Fibroblast of skin of left quadriceps (primary cell): ENCODE results near the gene MYB.
"Not testable (repeated sequence)": the region's sequence is repeated elsewhere in the genome, so short reads cannot be mapped to it uniquely, and the experiment has no call there.

Experiments used
- DNase-seq, 2 experiments: peaks; one replicate each; pipeline ENCODE4 v3.0.0-alpha.2; 2013; ENCODE audit warnings: low read depth in 2 of 2

MYB gene

DNA sequence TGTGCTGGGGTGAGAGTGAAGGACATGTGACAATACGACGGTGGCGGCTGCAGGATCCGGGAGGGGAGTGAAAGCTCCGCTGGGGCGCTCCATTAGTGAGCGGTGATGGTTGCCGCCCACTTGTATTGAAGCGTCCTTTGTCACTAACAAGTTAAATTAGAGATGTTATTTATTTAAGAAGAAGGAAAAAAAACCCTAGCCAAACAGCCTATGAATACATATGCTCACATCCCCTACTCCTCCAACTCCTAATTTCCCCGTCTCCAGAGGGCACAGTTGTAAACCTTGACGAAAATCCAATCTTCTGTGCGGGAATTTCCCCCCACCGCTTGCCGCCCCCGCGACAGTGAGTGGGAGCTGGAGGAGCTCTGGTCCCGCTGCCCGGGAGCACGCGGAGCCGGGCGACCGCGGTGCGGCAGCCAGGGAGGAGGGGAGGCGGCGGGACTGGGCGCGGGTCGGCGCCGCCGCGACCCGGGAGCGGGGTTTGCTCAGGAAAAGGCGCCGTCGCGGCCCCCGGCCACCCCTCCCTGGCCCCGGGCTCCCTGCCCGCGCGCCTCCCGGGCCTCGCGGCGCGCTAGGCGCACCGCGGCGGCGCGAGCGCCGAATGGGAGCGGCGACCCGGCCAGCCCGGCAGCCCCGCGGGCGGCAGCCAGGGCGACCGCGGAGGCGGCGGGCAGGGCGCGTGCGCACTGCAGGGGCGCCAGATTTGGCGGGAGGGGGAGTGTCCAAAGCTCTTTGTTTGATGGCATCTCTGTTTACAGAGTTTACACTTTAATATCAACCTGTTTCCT is at the start of gene MYB:
TSS of gene MYB (plus strand) at position 767 of the 791 bp plus-strand sequence. CDS start 206 bp downstream, outside the sequence.
- DNase-seq = peak in 1 of 2 experiments; percentile 4

DNA sequence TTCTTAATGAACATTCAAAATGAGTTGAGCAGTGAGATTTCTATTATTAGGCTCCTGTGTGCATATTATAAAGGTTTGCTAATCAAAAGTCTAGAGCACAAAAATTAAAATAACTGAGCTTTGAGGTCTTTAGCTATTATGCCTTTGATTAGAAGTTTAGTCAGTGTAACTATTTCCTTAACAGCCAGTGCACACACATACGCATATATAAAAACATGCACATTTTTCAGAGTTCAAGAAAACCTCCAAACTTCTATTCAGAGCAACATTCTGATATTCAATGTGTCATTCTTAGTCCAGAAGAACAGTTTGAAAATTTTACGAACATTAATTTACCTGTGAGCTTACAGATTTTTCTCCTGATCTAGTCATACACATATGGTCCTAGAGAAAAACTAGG is 48.3 kb upstream of the MYB start:
- no peak for DNase-seq

DNA sequence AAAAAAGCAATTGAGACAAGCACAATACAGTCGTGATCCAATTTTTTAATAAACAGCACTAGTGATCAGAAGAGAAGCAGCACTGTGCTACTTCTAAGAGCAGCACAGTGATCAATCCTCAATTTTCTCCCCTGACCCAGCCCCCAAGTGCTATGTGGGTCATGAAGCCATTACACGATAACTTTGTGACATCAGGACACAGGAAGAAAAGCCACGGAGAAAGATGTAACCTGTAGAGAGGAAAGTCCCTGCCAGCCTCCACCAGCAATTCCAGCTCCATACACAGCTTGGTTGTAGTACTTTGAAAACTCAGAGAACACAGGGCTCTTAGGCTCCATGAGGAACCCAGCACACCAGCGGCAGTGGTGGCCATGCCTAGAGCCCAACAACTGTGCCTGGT is 45.3 kb upstream of the MYB start:
- DNase-seq = no peak

DNA sequence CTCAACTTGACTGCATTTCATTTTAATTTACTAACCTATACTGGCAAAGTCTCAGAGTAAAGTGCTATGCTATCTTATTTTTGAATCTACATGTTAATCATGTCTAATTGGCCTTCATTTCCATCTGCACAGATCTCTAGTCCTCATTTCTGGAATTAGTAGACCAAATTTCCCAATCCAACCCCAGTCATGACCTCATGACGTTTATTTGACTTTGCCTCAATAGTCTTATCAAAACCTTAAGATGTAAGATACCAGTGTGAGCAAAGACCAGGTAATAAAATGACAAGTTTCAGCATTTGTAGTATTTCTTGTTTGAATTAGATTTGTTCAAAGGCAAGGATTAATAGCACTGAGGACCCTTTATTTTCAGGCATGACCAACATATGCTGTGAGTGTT is 43.3 kb upstream of the MYB start:
- no peak for DNase-seq

DNA sequence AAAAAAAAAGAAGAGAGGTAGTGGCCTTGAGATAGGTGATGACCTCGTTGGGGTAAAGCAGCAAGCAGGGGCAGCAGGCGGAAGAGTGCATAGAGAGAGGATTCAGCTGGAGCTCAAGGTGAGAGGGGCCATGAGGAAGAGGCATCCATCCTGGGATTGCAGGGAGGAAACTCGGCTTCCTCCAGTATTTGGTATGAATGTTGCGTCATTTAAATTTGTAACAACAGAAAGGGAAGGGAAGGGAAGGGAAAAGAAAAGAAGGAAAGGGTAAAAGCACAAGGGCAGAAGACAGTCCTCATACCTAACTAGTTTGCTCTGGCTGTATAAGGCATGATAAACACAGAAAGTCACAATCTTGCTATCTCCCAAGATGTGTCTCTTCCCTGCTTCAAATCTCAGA is 39.9 kb upstream of the MYB start:
- DNase-seq = no peak

DNA sequence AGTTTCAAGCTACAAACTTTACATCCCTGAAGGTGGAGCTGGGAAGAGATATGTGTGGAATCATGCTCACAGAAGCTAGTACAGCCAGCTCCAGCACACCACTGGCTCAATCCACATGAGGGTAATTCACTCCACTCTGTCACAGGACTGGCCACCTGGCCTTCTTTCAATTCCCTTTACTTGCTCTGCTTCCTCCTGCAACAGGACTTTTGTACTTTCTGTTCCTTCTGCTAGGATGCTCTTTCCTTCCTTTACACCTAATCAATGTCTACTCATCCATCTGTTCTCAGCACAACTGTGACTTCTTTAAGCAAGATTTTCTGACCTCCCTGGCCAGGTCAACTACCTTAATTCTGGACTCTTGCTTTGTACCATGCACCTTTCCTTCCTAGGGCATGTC is 39.4 kb upstream of the MYB start:
- DNase-seq = no peak

DNA sequence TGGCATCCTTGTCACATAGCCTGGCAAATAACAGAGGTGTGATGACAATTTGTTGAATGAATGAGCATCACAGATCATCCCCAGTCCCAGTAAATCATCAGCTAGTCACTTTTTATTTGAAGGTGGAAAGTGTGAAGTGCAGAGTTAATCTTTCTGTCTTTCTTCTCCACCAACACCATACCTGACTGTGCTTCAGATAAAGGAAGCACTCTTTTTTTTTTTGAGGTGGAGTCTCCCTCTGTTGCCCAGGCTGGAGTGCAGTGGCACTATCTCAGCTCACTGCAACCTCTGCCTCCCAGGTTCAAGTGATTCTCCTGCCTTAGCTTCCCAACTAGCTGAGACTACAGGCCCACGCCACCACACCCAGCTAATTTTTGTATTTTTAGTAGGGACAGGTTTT is 38.9 kb upstream of the MYB start:
- DNase-seq = not testable (repeated sequence)

DNA sequence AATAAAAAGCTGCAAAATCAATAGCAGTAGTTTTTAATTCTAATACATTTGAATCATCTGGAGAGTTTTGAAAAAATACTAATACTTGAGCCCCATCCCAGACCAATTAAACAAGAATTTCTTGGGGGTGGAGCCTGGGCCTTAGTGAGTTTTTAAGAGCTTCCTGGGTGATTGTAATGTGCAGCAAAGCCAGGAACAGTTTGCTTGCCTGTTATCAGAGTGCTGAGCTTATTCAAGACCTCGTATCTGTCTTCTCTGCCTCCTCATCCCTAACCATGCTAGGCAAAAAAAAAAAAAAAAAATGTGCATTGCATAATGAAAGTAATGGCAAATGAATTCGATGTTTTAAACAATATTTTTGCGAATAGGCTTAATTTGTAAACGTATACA is 36.4 kb upstream of the MYB start:
- DNase-seq = no peak

DNA sequence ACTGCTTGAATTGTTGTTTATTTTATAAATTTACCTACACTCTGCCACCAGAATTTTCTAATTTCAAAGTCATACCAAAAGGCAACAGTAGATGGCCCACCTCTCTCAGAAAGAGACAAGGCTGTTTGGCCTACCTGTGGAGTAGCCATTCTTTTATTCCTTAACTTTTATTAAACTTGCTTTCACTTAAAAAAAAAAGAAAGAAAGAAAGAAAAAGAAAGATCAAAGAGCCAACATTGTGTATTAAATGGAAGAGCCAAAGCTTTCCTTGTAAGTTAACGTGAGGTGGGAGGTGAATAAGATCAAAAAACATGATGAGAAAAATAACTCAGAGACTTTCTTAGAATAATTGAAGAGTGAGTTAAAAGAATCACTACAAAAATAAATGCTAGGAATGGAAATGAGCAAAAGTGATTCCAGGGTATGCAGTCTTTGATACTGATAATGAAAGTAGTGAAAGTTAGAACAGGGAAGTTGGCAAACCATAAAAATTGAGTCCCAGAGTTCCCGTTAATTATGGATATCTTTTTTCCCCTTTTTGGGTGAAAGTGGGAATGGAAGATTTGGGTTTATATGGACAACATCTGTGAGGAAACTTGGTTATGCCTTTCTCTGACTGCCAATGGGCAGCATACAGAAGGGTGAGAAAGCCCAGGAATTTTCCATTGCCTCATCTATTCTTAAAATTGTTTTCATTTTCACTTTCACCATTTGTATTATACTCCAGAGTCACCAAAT is 35.9 kb upstream of the MYB start:
- DNase-seq = peak in 1 of 2 experiments; percentile 12

DNA sequence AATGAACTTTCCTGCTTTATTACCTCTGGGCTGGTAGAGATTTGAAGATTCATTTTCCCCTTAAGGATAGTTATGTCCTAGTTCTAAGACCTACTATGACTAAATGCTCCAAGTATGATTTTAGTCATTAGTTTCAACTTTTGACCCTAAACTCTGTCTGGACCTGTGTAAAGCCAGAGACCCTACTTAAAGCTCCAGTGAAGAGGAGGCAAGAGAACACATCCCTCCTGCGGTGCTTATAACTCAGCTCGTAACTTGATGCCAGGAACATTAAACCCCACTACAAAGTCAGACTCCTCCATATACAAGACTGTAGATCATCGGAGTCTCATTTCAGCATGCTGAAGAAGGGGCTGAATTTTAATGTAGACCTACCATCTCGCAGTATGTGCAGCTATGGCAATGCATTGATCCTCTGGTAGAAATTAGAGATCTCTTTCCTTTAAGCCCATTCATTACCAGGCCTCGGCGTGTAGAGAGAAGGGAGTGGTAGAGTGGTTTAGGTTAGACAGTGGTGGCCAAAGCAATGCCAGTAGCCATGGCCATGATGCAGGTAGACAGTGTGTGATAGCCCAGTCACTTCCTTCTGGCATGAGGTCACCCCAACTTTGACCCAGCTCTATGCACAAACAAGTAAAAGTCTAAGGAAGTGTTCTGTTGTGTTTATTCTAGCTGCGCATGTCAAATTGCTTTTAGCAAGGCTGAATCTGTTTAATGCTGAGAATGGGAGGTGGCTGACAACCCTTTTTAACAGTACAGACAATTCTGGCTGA is 34.8 kb upstream of the MYB start:
- DNase-seq = peak; percentile 31 to 38

DNA sequence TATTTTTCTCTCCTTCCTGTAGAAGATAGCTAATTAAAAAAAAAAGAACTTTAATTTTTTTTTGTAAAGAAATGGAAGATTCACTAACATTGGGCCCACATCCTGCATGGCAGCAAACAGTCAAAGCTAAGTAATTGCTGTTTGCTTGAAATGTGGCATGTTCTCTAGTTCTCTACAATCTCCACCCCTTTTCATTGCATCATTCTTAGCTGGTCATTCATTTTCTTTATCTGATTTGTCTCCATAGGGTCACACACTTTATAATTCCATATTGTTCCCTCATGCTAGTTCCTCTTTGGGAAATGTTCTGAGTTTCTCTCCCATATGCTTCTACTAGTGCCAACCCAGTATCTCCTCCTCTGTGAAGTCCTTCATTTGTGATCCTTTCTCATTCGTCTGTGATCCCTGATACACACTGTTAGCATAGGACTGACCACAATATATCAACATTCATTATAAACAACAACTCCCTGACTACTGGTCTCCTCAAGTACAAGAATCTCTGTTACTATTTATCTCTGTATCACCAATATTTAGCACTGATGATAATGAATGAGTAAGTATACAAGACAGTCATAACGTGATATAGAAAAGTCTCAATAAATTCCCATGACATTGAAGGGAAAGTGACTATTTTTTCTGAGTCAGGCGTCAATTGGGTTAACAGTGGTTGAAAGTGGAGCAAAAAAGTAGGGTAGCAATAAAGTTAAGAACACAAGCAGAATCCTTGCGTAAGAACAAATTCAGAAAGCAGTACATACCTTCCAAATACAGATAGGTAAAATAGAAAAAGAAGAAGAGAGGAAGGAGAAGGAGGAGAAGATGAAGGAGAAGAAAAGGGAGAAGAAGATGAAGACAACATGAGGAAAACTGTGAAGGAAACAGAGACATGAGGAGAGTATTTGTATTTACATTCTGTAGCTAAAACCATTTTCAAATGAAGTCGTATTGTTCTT is 33.2 kb upstream of the MYB start:
- DNase-seq = no peak

DNA sequence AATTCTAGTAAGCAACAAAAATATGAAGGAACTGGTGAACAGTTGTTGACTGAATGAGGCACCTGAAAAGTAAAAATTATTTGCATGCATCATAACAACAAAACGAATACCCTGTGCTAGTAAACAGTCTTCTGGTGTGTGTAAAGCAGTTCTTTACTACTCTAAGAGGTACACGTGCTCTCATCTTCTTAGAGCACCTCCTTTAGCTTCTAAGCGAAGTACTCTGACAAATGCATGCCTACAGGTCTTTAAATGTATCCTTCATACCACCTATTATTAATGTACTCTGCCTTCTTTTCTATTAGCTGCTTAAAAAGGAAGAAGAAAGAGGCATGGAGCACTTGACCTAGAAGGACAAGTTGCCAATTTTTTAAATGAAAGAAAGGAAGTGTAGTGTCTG is 32.2 kb upstream of the MYB start:
- no peak for DNase-seq

DNA sequence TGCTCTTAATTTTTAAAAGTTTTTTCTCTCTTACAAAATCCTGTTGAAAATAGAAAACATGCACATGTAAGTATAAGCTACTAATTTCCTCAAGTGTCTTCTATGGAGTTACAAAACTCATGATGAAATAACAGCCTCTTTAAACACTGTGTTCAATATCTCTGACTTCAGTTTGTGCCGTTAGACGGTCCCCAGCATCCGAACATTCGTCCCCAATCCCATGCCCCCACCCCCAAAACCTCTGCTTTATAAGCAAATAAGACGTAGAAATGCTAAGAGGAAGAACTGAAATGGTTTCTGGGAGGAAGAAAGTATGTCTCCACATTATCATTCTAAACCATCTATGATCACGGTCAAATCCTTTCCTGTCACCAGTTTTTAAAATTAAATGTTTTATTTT is 31.7 kb upstream of the MYB start:
- DNase-seq = no peak

DNA sequence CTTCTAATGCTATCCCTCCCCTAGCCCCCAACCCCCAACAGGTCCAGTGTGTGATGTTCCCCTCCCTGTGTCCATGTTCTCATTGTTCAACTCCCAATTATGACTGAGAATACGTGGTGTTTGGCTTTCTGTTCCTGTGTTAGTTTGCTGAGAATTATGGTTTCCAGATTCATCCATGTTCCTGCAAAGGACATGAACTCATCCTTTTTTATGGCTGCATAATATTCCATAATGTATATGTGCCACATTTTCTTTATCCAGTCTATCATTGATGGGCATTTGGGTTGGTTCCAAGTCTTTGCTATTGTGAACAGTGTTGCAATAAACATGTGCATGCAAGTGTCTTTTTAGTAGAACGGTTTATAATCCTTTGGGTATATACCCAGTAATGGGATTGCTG is 30.6 kb upstream of the MYB start:
- not testable (repeated sequence) for DNase-seq

DNA sequence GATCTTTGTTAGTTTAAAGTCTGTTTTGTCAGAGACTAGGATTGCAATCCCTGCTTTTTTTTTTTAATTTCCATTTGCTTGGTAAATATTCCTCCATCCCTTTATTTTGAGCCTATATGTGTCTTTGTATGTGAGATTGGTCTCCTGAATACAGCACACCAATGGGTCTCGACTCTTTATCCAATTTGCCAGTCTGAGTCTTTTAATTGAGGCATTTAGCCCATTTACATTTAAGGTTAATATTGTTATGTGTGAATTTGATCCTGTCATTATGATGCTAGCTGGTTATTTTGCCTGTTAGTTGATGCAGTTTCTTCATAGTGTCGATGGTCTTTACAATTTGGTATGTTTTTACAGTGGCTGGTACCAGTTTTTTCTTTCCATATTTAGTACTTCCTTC is 27.0 kb upstream of the MYB start:
- DNase-seq = not testable (repeated sequence)

DNA sequence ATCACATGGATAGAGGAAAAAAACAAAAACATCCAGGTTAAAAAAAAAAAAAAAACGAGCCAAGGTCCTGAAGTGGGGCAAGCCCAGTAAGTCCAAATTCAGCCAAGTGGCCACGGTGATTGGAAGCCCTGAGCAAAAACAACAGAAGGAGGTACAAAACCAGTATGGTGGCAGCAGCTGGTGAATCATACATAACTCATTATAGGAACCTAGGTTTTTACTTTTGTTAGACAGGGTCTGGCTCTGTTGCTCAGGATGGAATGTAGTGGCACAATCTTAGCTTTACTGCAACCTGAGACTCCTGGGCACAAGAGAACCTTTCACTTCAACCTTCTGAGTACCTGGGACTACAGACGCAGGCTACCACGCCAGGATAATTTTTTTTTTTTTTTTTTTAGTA is 22.7 kb upstream of the MYB start:
- no peak for DNase-seq

DNA sequence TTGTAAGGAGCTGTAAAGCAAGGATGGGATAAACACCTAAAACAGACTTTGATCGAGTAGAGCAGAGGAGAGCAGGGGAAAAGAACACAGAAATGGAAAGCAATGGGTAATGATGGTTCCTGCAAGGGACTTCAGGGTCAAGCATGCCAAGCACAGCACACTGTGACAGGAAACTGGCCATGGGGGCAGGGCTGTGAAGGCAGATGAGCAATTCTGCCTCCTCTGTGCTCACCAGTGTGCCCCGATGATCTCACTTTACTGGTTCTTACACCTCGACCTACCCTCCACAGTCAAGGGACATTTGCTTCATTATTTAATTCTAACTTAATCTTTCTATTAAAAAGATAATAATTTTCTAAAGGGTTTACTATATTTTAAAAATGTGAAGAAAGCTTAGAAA is 21.6 kb upstream of the MYB start:
- no peak for DNase-seq

DNA sequence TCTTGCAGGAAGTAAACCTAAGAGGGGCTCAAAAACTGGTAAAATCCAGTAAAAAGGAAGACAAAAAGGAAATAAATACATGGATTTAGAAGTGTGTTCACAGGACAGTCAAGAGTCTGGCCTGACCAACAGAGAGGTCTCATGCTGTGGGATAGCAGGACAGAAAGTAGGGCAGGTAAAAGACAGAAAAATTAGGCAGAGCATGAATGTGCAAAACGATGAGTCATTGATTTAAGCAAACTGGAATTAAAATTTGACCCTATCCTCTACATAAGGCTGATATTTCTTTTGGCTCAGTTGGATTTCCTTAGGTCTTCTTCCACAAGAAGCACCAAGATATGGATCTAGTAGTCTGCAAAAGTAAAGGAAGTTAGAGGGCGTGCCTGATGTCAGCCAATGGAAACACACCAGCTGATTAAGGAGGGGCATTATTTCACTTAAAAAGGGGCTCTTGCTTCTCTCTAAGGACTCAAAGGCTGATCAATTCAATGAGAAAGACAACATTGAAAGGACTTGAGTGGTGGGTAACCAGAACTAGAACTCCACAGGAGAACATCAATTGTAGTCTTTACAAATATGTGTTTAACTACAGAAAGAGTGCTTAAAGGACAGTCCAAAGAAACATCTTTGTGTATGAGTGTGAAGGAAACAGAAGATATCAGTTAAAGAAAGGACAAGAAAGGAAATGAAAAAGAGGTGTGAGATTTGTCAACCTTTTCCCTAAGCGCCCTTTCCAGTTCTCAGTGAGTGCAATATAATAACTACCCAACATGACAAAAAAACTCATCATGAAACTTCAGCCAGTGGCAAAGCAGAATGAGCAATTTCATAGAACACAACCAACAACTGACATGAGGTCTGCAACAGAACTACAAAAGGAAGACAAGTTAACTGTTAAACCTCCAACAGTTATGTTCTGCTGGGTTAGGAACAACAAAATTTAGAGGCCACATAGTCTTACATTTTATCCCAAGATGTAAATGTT is 19.4 kb upstream of the MYB start:
- DNase-seq = no peak

DNA sequence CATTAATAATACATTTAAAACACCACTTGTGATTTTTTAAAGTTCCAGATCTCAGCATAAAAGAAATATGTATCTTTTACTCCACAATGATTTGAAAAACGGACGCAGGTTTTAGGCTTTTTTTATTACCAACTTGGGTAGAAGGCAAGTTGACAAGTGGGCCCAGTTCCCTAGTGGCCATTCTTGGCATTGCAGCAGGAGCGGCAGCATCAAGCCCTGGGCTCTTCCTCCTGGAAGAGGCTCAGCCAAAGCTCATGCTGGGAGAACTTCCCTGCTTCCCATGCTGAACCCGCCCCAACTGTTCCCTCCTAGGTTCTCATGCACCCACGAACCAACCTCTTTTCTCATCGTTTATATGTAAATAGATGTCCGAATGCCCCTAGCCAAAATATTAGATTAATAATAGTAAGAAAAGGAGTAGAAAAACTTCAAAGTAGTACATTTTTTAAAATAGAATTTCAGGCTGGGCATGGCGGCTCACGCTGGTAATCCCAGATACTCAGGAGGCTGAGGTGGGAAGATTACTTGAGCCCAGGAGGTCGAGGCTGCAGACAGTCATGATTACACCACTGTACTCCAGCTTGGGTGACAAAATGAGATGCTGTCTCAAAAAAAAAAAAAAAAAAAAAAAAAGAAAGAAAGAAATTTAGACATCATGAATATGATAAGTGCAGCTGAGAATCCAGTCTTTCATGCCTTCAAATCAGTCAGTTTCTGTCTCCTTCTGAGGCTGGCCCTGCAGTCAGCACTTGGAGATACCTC is 18.2 kb upstream of the MYB start:
- no peak for DNase-seq

DNA sequence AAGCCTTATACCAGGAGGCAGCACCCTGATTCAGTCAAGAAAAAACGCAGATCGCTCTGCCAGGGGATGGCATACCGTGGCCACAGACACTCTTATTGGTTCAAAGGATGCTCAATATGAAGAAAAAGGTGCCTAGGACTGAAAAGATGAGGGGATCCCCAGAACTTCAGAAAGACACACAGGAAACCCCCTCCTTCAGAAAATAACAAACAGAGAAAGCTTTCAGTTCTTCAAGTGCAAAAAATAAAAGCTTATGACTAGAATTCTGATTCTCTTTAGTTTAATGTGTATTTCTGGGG is 17.7 kb upstream of the MYB start:
- no peak for DNase-seq
